Testis (tissue), 3 donors: Measurements from ENCODE around the gene PRKN. TPM values are rescaled to one million over a fixed set of nuclear protein-coding genes. Genes with fewer than 3 reads are reported as not detected.

ENCODE experiments used
- DNase-seq: peaks from one replicate; pipeline ENCODE4 v3.0.0-alpha.2; 2019
- H3K27ac ChIP-seq, 2 donors: fragments of 200-600 bp; sonication (generic); one replicate each; pipeline ENCODE4 v1.5.1; 2019
- H3K27me3 ChIP-seq: fragments of 200-600 bp; sonication (generic); one replicate; pipeline ENCODE4 v1.5.1; 2019
- H3K36me3 ChIP-seq: fragments of 200-600 bp; sonication (generic); one replicate; pipeline ENCODE4 v1.5.1; 2017; ENCODE audit warnings: low read depth; ENCODE audit errors: missing control alignments
- H3K4me1 ChIP-seq: fragments of 200-600 bp; sonication (generic); one replicate; pipeline ENCODE4 v1.5.1; 2019
- H3K4me3 ChIP-seq, 2 donors: fragments of 200-600 bp; sonication (generic); one replicate each; pipeline ENCODE4 v1.5.1; 2017 to 2019
- H3K9me3 ChIP-seq: fragments of 200-600 bp; sonication (generic); one replicate; pipeline ENCODE4 v1.5.1; 2017
- POLR2A ChIP-seq: fragments of 450-650 bp; IDR thresholded peaks from one replicate; pipeline ENCODE4 v1.6.1; 2017; ENCODE audit warnings: antibody characterized with exemption, mild to moderate bottlenecking, moderate library complexity
- WGBS, 2 donors: methylation state at CpG; one replicate each; pipeline ENCODE4 v1.1.5; 2018; 5-methylcytosine and 5-hydroxymethylcytosine counted together
- intact Hi-C: fragments of 100-400 bp; cut with DNase I; formaldehyde crosslinking; loops from one replicate; pipeline ENCODE4 v1.15.1; 2023; ENCODE audit warnings: low total_unique reads
- polyA plus RNA-seq: library from polyadenylated mRNA; stranded (reverse); fragments of 350-450 nt; fragmentation: Illumina TruSeq; extraction: RNeasy Lipid Tissue Mini Kit (QIAGEN cat#74804); gene quantifications from one replicate; pipeline ENCODE4 v1.2.3, GENCODE V29; 2014; ENCODE audit warnings: low read depth, low replicate concordance; ENCODE audit not compliant: insufficient read depth
- total RNA-seq, 2 donors: library from RNA; depleted of rRNA; stranded (reverse); fragments of >200 nt; gene quantifications; one replicate each; pipeline ENCODE4 v1.2.3, GENCODE V29; 2016
- TF ChIP-seq, protein P1 (sequence below), 3 experiments: fragments of 450-650 bp in 2 of 3; fragments of 200-600 bp in 1 of 3; sonication (generic) in 1 of 3; IDR thresholded peaks; one replicate each; pipeline ENCODE4 v1.5.1; 2016 to 2019; ENCODE audit warnings: antibody characterized with exemption in 3 of 3, mild to moderate bottlenecking in 2 of 3, moderate library complexity in 1 of 3

Gene PRKN
- total and polyA plus RNA-seq, 3 donors from 2014 or later = 19.1 to 34.5 (median 28.8) TPM

GRCh38 chr6:162463576-162463975 is 264.0 kb downstream of the PRKN start:
- Histone ChIP-seq H3K27ac (no peak overlapping the region), H3K9me3 (no peaks in the 10 kb centered on the region), H3K4me1 (no peaks in the 10 kb centered on the region), H3K27me3 (no peaks in the 10 kb centered on the region), H3K36me3 (no peaks in the 10 kb centered on the region), H3K4me3 (no peak overlapping the region)
- no peak for TF ChIP-seq POLR2A
- TF ChIP-seq, protein P1, sequence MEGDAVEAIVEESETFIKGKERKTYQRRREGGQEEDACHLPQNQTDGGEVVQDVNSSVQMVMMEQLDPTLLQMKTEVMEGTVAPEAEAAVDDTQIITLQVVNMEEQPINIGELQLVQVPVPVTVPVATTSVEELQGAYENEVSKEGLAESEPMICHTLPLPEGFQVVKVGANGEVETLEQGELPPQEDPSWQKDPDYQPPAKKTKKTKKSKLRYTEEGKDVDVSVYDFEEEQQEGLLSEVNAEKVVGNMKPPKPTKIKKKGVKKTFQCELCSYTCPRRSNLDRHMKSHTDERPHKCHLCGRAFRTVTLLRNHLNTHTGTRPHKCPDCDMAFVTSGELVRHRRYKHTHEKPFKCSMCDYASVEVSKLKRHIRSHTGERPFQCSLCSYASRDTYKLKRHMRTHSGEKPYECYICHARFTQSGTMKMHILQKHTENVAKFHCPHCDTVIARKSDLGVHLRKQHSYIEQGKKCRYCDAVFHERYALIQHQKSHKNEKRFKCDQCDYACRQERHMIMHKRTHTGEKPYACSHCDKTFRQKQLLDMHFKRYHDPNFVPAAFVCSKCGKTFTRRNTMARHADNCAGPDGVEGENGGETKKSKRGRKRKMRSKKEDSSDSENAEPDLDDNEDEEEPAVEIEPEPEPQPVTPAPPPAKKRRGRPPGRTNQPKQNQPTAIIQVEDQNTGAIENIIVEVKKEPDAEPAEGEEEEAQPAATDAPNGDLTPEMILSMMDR (IDR thresholded peaks at IDR 0.05) = no peak
- DNase-seq = no peak
- WGBS, 2 donors = 67 to 83% methylated on average over 1 of the region's 1 CpG
- intact Hi-C loops = no loop called here

GRCh38 chr6:162459985-162460384 is 267.6 kb downstream of the PRKN start:
- TF ChIP-seq, protein P1 (IDR thresholded peaks at IDR 0.05) = no peak
- TF ChIP-seq POLR2A = no peak
- no peaks in the 10 kb centered on the region for H3K36me3 ChIP-seq
- no peaks in the 10 kb centered on the region for H3K27me3 ChIP-seq
- H3K4me3 ChIP-seq = no peak overlapping the region
- no peaks in the 10 kb centered on the region for H3K4me1 ChIP-seq
- no peak for DNase-seq
- no peak overlapping the region for H3K27ac ChIP-seq
- intact Hi-C loops = no loop called here
- no peaks in the 10 kb centered on the region for H3K9me3 ChIP-seq

DNA sequence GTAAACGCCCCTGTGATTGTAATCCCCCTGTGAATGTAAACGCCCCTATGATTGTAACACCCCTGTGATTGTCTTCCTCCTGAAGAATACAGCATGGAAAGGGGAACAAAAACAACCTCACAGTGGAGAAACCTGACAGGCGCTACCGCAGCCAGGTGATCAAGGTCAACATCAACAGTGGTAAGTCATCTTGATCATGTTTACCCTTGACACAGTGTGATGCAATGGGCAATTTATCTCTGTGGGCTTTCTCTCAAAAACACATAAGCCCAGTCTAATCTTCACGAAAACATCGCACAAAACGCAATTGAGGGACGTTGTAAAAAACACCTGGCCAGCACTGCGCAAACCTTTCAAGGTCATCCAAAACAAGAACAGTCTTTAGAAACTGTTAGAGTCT is 277.2 kb downstream of the PRKN start:
- TF ChIP-seq, protein P1 (IDR thresholded peaks at IDR 0.05) = no peak
- no peak for TF ChIP-seq POLR2A
- WGBS, 2 donors = 56 to 67% methylated on average over 9 of the region's 9 CpGs
- Histone ChIP-seq H3K27ac (no peak overlapping the region), H3K4me3 (no peak overlapping the region), H3K27me3 (no peaks in the 10 kb centered on the region), H3K9me3 (no peaks in the 10 kb centered on the region), H3K36me3 (no peaks in the 10 kb centered on the region), H3K4me1 (no peaks in the 10 kb centered on the region)
- intact Hi-C loops = no loop called here
- DNase-seq = no peak

- 62 to 93% methylated on average over 3 of the region's 3 CpGs for WGBS, 2 donors
- H3K9me3 ChIP-seq = no peaks in the 10 kb centered on the region
These were observed 279.3 kb downstream of the PRKN start for GRCh38 chr6:162448294-162448693.

GRCh38 chr6:162443101-162443500 is 284.5 kb downstream of the PRKN start:
- intact Hi-C loops = no loop called here
- no peak overlapping the region for H3K4me3 ChIP-seq
- H3K27ac ChIP-seq = no peak overlapping the region

More at GRCh38 chr6:162448294-162448693, 279.3 kb downstream of the PRKN start:
- Histone ChIP-seq H3K27ac (no peak overlapping the region), H3K4me3 (no peak overlapping the region), H3K4me1 (no peaks in the 10 kb centered on the region), H3K36me3 (no peaks in the 10 kb centered on the region), H3K27me3 (no peaks in the 10 kb centered on the region)
- TF ChIP-seq, protein P1 (IDR thresholded peaks at IDR 0.05) = no peak
- TF ChIP-seq POLR2A = no peak
- intact Hi-C loops = no loop called here
- DNase-seq = no peak

More at GRCh38 chr6:162443101-162443500, 284.5 kb downstream of the PRKN start:
- H3K9me3 ChIP-seq = no peaks in the 10 kb centered on the region
- H3K27me3 ChIP-seq = no peaks in the 10 kb centered on the region
- DNase-seq = no peak
- WGBS, 2 donors = 89 to 90% methylated on average over 9 to 10 of the region's 10 CpGs
- H3K4me1 ChIP-seq = no peaks in the 10 kb centered on the region
- TF ChIP-seq, protein P1 (IDR thresholded peaks at IDR 0.05) = no peak
- no peak for TF ChIP-seq POLR2A
- no peaks in the 10 kb centered on the region for H3K36me3 ChIP-seq
